Natural killer cell (primary cell): ENCODE results near the gene GLYATL3. TPM values are rescaled to one million over a fixed set of nuclear protein-coding genes. Genes with fewer than 3 reads are reported as not detected.

Experiments
- ATAC-seq, 3 donors: fragments of 150-1000 bp in 2 of 3; fragments of 200-7000 bp in 1 of 3; cut with Tn5 transposase; 1 replicate in 1 of 3; 2 replicates in 2 of 3; pipeline ENCODE4 v1.10.0; 2021; ENCODE audit warnings: mild to moderate bottlenecking in 2 of 3, moderate library complexity in 2 of 3
- DNase-seq, 2 donors: peaks; one replicate each; pipeline versions ENCODE4 v3.0.0 to v3.0.0-alpha.2; 2013 to 2021; ENCODE audit warnings: mixed read lengths in 1 of 2
- H3K27ac ChIP-seq: one replicate; pipeline ENCODE4 v1.5.1; 2013; ENCODE audit warnings: mild to moderate bottlenecking, low read length
- H3K27me3 ChIP-seq: one replicate; pipeline ENCODE4 v1.6.1; 2013; ENCODE audit warnings: low read length; ENCODE audit not compliant: control insufficient read depth, insufficient read depth
- H3K36me3 ChIP-seq: one replicate; pipeline ENCODE4 v1.6.1; 2013; ENCODE audit warnings: low read length; ENCODE audit not compliant: control insufficient read depth, insufficient read depth
- H3K4me1 ChIP-seq: one replicate; pipeline ENCODE4 v1.6.1; 2013; ENCODE audit warnings: low read length; ENCODE audit not compliant: control insufficient read depth, insufficient read depth
- H3K4me3 ChIP-seq: one replicate; pipeline ENCODE4 v1.5.1; 2013; ENCODE audit warnings: low read length
- H3K9me3 ChIP-seq: one replicate; pipeline ENCODE4 v1.6.1; 2013; ENCODE audit warnings: low read length; ENCODE audit not compliant: control insufficient read depth, insufficient read depth
- H3K27ac Mint-ChIP-seq, 2 donors: one replicate each; pipeline ENCODE4 v1.8.0; 2022; ENCODE audit warnings: mild to moderate bottlenecking in 2 of 2, mixed read lengths in 2 of 2, moderate library complexity in 1 of 2
- H3K27me3 Mint-ChIP-seq, 2 donors: one replicate each; pipeline ENCODE4 v1.8.0; 2022; ENCODE audit warnings: low read depth in 2 of 2, mixed read lengths in 2 of 2
- H3K36me3 Mint-ChIP-seq: one replicate; pipeline ENCODE4 v1.8.0; 2022; ENCODE audit warnings: mixed read lengths
- H3K4me1 Mint-ChIP-seq, 2 donors: one replicate each; pipeline ENCODE4 v1.8.0; 2022; ENCODE audit warnings: mixed read lengths in 2 of 2
- H3K4me3 Mint-ChIP-seq: one replicate; pipeline ENCODE4 v1.8.0; 2022; ENCODE audit warnings: mild to moderate bottlenecking, moderate library complexity, mixed read lengths
- H3K9me3 Mint-ChIP-seq, 2 donors: one replicate each; pipeline ENCODE4 v1.8.0; 2022; ENCODE audit warnings: mixed read lengths in 2 of 2
- WGBS: methylation state at CpG from one replicate; pipeline ENCODE4 v1.1.7; 2013; ENCODE audit warnings: missing lambda C conversion rate; ENCODE audit not compliant: insufficient coverage; 5-methylcytosine and 5-hydroxymethylcytosine counted together
- intact Hi-C: fragments of 100-400 bp; cut with micrococcal nuclease; formaldehyde crosslinking; loops from one replicate; pipeline ENCODE4 v1.14.2; 2022
- total RNA-seq, 4 donors: library from RNA; stranded (reverse); fragments of 120-200 nt in 1 of 4; gene quantifications; one replicate each; pipeline versions ENCODE4 v1.2.3 to v1.2.4, GENCODE V29; 2013 to 2022
- TF ChIP-seq, protein P1 (sequence below): fragments of 200-600 bp; IDR thresholded peaks from one replicate; pipeline ENCODE4 v1.8.0; 2022; ENCODE audit warnings: antibody characterized with exemption

Gene GLYATL3
- total RNA-seq, 3 donors from 2014 or later (not counting 1 experiment from before 2014, with no cell fraction given): not detected

DNA sequence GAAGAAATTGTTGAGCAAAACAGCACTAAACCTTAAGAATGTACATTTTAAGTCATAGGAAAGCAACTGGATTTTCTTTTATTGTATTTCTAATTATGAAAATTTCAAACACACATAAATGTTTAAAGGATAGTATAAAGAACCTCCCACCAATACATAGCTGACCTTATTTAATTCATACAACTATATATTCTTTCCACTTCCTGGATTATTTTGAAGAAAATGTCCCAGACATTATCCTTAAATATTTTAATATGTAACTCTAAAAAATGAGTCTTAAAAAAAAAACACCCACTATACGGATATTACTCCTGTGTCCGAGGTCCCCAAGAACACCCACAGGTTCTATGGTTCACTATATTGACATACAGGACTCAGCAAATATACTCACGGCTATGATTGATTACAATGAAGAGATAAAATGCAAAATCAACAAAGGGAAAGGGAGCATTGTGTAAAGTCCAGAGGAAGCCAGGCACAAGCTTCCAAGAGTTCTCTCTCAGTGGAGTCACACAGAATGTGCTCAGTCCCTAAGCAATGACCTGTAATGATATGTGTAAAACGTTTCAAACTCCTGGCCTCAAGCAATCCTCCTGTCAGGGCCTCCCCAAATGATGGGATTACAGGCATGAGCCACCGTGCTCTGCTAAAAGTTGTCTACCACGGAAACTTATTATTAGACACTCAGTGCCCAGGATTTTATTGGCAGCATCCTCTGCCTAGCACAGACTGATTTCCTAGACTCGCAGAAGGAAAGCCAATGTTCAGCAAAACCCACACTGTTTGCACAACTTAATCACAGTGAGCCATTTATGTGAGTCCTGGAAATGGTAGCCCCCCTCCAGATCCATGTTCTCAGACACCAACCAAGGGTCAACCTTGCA is 23.2 kb downstream of the GLYATL3 start:
- Histone ChIP-seq H3K27ac (no peak overlapping the region), H3K9me3 (no peaks in the 10 kb centered on the region), H3K36me3 (no peaks in the 10 kb centered on the region), H3K4me3 (no peak overlapping the region), H3K27me3 (peaks cover 2% of the 10 kb centered on the region), H3K4me1 (no peaks in the 10 kb centered on the region)
- no peak for ATAC-seq
- no peak for DNase-seq
- intact Hi-C loops: no loop called here
- Mint-ChIP-seq H3K4me3 (no peak overlapping the region), H3K27ac (no peak overlapping the region), H3K27me3 (no peaks in the 10 kb centered on the region), H3K36me3 (no peaks in the 10 kb centered on the region), H3K4me1 (no peaks in the 10 kb centered on the region), H3K9me3 (no peaks in the 10 kb centered on the region)
- WGBS: 80% methylated on average over 7 of the region's 7 CpGs
- TF ChIP-seq, protein P1, sequence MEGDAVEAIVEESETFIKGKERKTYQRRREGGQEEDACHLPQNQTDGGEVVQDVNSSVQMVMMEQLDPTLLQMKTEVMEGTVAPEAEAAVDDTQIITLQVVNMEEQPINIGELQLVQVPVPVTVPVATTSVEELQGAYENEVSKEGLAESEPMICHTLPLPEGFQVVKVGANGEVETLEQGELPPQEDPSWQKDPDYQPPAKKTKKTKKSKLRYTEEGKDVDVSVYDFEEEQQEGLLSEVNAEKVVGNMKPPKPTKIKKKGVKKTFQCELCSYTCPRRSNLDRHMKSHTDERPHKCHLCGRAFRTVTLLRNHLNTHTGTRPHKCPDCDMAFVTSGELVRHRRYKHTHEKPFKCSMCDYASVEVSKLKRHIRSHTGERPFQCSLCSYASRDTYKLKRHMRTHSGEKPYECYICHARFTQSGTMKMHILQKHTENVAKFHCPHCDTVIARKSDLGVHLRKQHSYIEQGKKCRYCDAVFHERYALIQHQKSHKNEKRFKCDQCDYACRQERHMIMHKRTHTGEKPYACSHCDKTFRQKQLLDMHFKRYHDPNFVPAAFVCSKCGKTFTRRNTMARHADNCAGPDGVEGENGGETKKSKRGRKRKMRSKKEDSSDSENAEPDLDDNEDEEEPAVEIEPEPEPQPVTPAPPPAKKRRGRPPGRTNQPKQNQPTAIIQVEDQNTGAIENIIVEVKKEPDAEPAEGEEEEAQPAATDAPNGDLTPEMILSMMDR: no peak

DNA sequence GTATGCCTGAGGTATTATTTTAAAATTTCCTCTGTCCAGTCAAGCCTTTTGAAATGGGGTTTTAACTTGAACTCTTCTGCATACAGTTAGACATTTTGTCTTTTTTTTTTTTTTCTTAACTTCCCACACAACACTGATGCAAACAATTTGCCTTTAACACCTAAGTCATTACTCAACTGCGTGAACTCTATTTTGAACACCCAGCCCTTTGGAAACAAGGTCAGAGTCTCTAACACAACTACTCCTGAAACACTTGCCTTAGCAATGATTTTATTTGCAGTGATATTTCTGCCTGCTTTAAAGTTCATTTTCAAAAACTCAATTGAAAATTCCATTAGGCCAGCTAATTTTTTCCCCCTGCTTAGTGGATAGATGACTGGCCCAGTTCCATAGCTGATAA is 24.2 kb downstream of the GLYATL3 start:
- H3K36me3 Mint-ChIP-seq: no peaks in the 10 kb centered on the region
- Histone ChIP-seq H3K9me3 (no peaks in the 10 kb centered on the region), H3K4me1 (no peaks in the 10 kb centered on the region), H3K36me3 (no peaks in the 10 kb centered on the region), H3K4me3 (no peak overlapping the region), H3K27me3 (peaks cover 2% of the 10 kb centered on the region), H3K27ac (no peak overlapping the region)
- DNase-seq (no peak), ATAC-seq (no peak)
- 100% methylated on average over 1 of the region's 1 CpG for WGBS
- H3K27ac Mint-ChIP-seq: no peak overlapping the region
- H3K4me3 Mint-ChIP-seq: no peak overlapping the region
- H3K4me1 Mint-ChIP-seq: no peaks in the 10 kb centered on the region
- no peaks in the 10 kb centered on the region for H3K9me3 Mint-ChIP-seq
- H3K27me3 Mint-ChIP-seq: no peaks in the 10 kb centered on the region
- TF ChIP-seq, protein P1: no peak
- intact Hi-C loops: no loop called here

DNA sequence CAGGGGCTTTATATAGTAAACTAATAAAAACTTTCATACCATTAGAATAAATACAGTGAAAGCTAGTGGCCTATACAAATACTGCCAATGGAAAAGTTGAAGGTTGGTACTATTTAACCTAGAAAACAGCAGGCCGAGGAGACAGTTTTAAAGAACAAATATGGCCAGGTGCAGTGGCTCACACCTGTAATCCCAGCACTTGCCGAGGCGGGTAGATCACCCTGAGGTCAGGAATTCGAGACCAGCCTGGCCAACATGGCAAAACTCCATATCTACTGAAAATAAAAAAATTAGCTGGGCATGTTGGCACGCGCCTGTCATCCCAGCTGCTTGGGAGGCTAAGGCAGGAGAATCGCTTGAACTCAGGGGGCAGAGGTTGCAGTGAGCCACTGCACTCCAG is 24.8 kb downstream of the GLYATL3 start:
- 86% methylated on average over 7 of the region's 7 CpGs for WGBS
- intact Hi-C loops: no loop called here
- Histone ChIP-seq H3K9me3 (no peaks in the 10 kb centered on the region), H3K27ac (no peak overlapping the region), H3K4me1 (no peaks in the 10 kb centered on the region), H3K36me3 (no peaks in the 10 kb centered on the region), H3K27me3 (peaks cover 2% of the 10 kb centered on the region), H3K4me3 (no peak overlapping the region)
- no peaks in the 10 kb centered on the region for H3K4me1 Mint-ChIP-seq
- TF ChIP-seq, protein P1: no peak
- ATAC-seq (no peak), DNase-seq (no peak)
- no peaks in the 10 kb centered on the region for H3K9me3 Mint-ChIP-seq
- no peaks in the 10 kb centered on the region for H3K36me3 Mint-ChIP-seq
- H3K27ac Mint-ChIP-seq: no peak overlapping the region
- H3K27me3 Mint-ChIP-seq: no peaks in the 10 kb centered on the region
- no peak overlapping the region for H3K4me3 Mint-ChIP-seq
